Ovary (tissue), 9 donors: ENCODE data around the gene ENAH. TPM values are rescaled to one million over a fixed set of nuclear protein-coding genes. Genes with fewer than 3 reads are reported as not detected.

ENCODE experiments used
- DNase-seq, 5 donors: peaks; one replicate each; pipeline ENCODE4 v3.0.0-alpha.2; 2019 to 2020
- H3K27ac ChIP-seq, 2 donors: fragments of 200-600 bp; one replicate each; pipeline versions ENCODE4 v1.5.1 to v1.8.0; 2019 to 2022
- H3K27me3 ChIP-seq: fragments of 200-600 bp; one replicate; pipeline ENCODE4 v1.8.0; 2022
- H3K36me3 ChIP-seq: fragments of 200-600 bp; sonication (generic); one replicate; pipeline ENCODE4 v1.5.1; 2019
- H3K4me1 ChIP-seq: one replicate; pipeline ENCODE4 v1.8.1; 2013; ENCODE audit warnings: mild to moderate bottlenecking, moderate library complexity; ENCODE audit not compliant: insufficient read depth
- H3K4me3 ChIP-seq: fragments of 200-600 bp; sonication (generic); one replicate; pipeline ENCODE4 v1.5.1; 2017
- H3K9me3 ChIP-seq, 2 donors: fragments of 200-600 bp in 1 of 2; sonication (generic) in 1 of 2; one replicate each; pipeline versions ENCODE4 v1.5.1 to v1.8.1; 2013 to 2019; ENCODE audit warnings: mild to moderate bottlenecking in 1 of 2, moderate library complexity in 1 of 2
- CTCF ChIP-seq, 3 donors: fragments of 450-650 bp in 2 of 3; fragments of 200-600 bp in 1 of 3; IDR thresholded peaks; one replicate each; pipeline versions ENCODE4 v1.5.1 to v1.8.0; 2016 to 2022; ENCODE audit warnings: antibody characterized with exemption in 3 of 3, mild to moderate bottlenecking in 1 of 3
- EP300 ChIP-seq: sonication (generic); formaldehyde crosslinking; IDR thresholded peaks from one replicate; pipeline ENCODE4 v1.6.1; 2017; ENCODE audit warnings: antibody characterized with exemption
- POLR2A ChIP-seq: fragments of 450-650 bp; IDR thresholded peaks from one replicate; pipeline ENCODE4 v1.6.1; 2017; ENCODE audit warnings: antibody characterized with exemption, mild to moderate bottlenecking, moderate library complexity
- WGBS, 3 donors: extraction: QIAGEN DNeasy Blood & Tissue Kit in 1 of 3; methylation state at CpG; one replicate each; pipeline versions ENCODE4 v1.1.5 to v1.1.7; 2013 to 2017; 5-methylcytosine and 5-hydroxymethylcytosine counted together
- intact Hi-C, 4 donors: fragments of 100-400 bp; cut with DNase I; formaldehyde crosslinking; loops; one replicate each; pipeline versions ENCODE4 v1.11.0 to v1.15.1; 2022 to 2023
- polyA plus RNA-seq, 2 donors: library from polyadenylated mRNA; stranded (reverse); fragments of 200-250 nt in 1 of 2; fragments of 350-450 nt in 1 of 2; fragmentation: Illumina TruSeq in 1 of 2; extraction: RNeasy Lipid Tissue Mini Kit (QIAGEN cat#74804) in 1 of 2; gene quantifications; one replicate each; pipeline ENCODE4 v1.2.3, GENCODE V29; 2013 to 2014
- total RNA-seq, 7 donors: library from RNA; depleted of rRNA in 2 of 7; stranded (reverse); fragments of >200 nt in 2 of 7; fragmentation: NEBNext Ultra II Directional in 3 of 7; extraction: Animal tissue kit (Norgen Biotek cat#: 25700) in 3 of 7; gene quantifications; one replicate each; pipeline versions ENCODE4 v1.1.0 to v1.2.4, GENCODE V29; 2016 to 2023
- donor health status: DM: no; HTN: no; CAD: no; lungs with moderate emphysema.
- donor health status: DM: no; HTN: no; CAD: no.
- donor health status: Bipolar disorder and iron deficiency.
- donor health status: DM: yes; HTN: yes; CAD: no.
- donor health status: DM: no; HTN: no; CAD: no.
- donor health status: DM: yes; HTN: yes; CAD: no.

The ENAH gene
- total and polyA plus RNA-seq, 9 donors, result 33.4 to 137 (median 88.6) TPM

DNA sequence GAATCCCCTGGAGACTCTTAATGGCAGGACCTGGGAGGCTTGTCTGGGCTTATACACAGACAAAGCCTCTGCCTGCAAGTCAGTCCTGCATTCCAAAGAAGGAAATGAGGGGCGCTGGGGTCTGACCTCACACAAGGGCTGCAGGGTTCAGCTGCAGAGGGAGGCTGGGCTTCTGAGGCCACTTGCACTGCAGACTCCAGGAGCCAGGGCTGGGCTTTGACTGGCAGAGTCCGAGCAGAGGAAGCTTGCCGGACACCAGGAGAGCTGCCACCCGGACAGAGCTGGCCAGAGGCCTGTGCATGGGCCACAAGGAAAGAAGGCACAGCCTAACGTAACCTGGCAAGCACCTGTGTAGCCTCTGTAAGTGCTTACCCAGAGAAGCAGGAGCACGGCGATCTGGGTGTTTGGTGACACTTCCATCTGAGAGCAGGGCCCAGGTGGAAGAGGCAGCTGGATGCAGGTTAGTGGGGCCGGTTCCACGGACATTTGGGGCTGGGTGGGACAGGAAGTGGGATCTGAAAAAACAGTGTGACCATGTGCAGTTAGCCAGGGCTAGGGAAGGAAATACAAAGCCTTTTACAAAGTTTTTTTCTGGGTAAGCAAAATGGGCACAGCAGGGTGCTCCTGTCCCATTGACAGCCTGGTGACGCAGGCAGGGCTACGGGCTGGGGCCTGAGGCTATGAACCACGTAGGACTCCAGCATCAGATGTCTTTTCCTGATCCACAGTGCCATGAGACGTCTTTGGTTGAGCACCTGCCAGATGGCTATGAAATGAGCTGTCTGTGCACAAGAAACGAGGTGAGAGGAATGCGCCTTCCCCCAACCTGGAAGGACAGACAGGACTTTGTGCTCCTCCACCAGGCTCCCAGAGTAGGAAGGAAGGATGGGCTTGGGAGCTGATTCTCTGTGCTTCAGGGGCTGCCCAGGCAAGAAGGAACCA lies 187.8 kb downstream of the ENAH start:
- Histone ChIP-seq H3K9me3 (no peaks in the 10 kb centered on the region), H3K27ac (no peak overlapping the region), H3K4me3 (no peak overlapping the region), H3K4me1 (peaks cover 7% of the 10 kb centered on the region), H3K36me3 (no peaks in the 10 kb centered on the region), H3K27me3 (no peaks in the 10 kb centered on the region)
- TF ChIP-seq POLR2A (no peak), EP300 (no peak), CTCF (IDR thresholded peaks at IDR 0.05) (no peak)
- intact Hi-C loops, result no loop called here
- WGBS, 3 donors, result 82 to 85% (median 84%) methylated on average over 15 of the region's 15 CpGs
- DNase-seq, result no peak

DNA sequence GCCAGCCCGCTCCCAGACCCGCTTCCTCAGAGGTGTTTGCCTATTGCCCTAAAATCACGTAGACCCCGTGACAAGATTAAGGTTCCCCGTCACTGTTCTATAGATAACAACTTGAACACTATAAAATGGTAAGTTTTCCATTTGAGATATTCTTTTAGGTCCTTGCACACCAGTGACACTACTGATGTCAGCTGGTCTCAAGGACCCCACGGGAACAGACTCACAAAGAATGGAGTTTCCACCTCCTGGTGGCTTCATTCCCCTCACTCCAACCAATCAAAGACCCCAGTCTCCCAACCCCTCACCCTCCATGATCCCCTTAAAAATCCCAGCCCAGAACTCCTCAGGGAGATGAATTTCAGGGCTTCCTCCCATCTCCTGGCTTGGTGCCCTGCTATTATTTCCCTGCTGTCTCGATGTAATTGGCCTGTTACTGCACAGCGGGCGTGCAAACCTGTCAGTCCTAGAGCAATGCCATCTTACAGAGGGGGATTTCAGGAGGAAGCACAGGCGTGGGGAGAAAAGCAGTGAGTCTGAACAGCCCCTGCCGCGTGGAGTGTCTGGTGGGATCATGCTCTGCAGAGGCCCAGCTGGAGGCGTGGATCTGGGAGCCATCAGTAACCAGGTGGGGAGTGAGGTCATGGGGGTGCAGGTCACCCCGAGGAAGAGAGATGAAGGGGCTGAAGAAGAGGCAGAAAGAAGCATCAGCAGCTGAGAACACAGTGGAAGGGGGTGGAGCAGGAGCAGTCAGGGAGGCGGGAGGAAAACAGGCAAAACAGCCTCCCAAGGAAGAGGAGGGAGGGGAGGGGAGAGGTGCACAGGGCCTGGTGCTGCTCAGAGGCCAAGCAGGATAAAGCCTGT lies 190.0 kb downstream of the ENAH start:
- Histone ChIP-seq H3K4me1 (peaks cover 7% of the 10 kb centered on the region), H3K36me3 (no peaks in the 10 kb centered on the region), H3K9me3 (no peaks in the 10 kb centered on the region), H3K4me3 (no peak overlapping the region), H3K27ac (no peak overlapping the region), H3K27me3 (no peaks in the 10 kb centered on the region)
- peak in 1 of 5 donors; percentile 27 for DNase-seq
- WGBS, 3 donors, result 50 to 64% (median 53%) methylated on average over 15 of the region's 15 CpGs
- intact Hi-C loops, result no loop called here
- no peak for TF ChIP-seq EP300
- no peak for TF ChIP-seq POLR2A
- TF ChIP-seq CTCF (IDR thresholded peaks at IDR 0.05), result no peak

GRCh38 chr1:225462429-225462713 lies 190.6 kb downstream of the ENAH start:
- H3K27ac ChIP-seq, result no peak overlapping the region
- peaks cover 7% of the 10 kb centered on the region for H3K4me1 ChIP-seq
- H3K4me3 ChIP-seq, result no peak overlapping the region
- no peaks in the 10 kb centered on the region for H3K9me3 ChIP-seq
- peak in 1 of 5 donors; percentile 35 for DNase-seq
- intact Hi-C loops, result no loop called here
- TF ChIP-seq CTCF (IDR thresholded peaks at IDR 0.05), result no peak
- TF ChIP-seq POLR2A, result no peak
- no peak for TF ChIP-seq EP300
- no peaks in the 10 kb centered on the region for H3K27me3 ChIP-seq
- H3K36me3 ChIP-seq, result no peaks in the 10 kb centered on the region
- WGBS, 3 donors, result 38 to 53% (median 47%) methylated on average over 5 of the region's 5 CpGs

GRCh38 chr1:225461533-225462428 lies 191.1 kb downstream of the ENAH start:
- peak in 3 of 5 donors; percentile 50 to 69 (median 54) for DNase-seq
- no peak for TF ChIP-seq EP300
- TF ChIP-seq POLR2A, result no peak
- TF ChIP-seq CTCF (IDR thresholded peaks at IDR 0.05), result no peak
- intact Hi-C loops, result no loop called here
- H3K9me3 ChIP-seq, result no peaks in the 10 kb centered on the region
- H3K4me1 ChIP-seq, result peaks cover 7% of the 10 kb centered on the region
- 54 to 68% (median 57%) methylated on average over 19 of the region's 19 CpGs for WGBS, 3 donors
- no peaks in the 10 kb centered on the region for H3K27me3 ChIP-seq
- no peak overlapping the region for H3K4me3 ChIP-seq
- no peaks in the 10 kb centered on the region for H3K36me3 ChIP-seq
- H3K27ac ChIP-seq, result peak overlapping the region in 1 of 2 donors; percentile 10
